ENCODE results near the gene PI4KA.

GRCh38 chr22:20889904-20890540, 31.4 kb upstream of the PI4KA start:
- no peak for TF ChIP-seq CTCF (IDR thresholded peaks at IDR 0.05)
- no peak for TF ChIP-seq POLR2AphosphoS5 (IDR thresholded peaks at IDR 0.05)
- TF ChIP-seq POLR2A (IDR thresholded peaks at IDR 0.05) = no peak
- no peak for TF ChIP-seq EP300 (IDR thresholded peaks at IDR 0.05)
